GM18861 (cell line): ENCODE measurements around the gene TRAPPC3.

ENCODE experiments used
- ATAC-seq: cut with Tn5 transposase; IDR thresholded peaks from one replicate; pipeline ENCODE4 v1.9.1; 2021; ENCODE audit not compliant: unreplicated experiment

TRAPPC3 gene

GRCh38 chr1:36128126-36128904 lies 21.0 kb downstream of the TRAPPC3 start:
- no peak for ATAC-seq

GRCh38 chr1:36126797-36127500 lies 22.3 kb downstream of the TRAPPC3 start:
- no peak for ATAC-seq

GRCh38 chr1:36126005-36126716 lies 23.1 kb downstream of the TRAPPC3 start:
- ATAC-seq, result no peak

- ATAC-seq, result no peak
Measured at GRCh38 chr1:36125129-36125991, 23.9 kb downstream of the TRAPPC3 start, which contains the start of gene COL8A2. Gene COL8A2 (minus strand): TSS chr1:36125222. CDS start chr1:36100242, 24,980 bp downstream.

GRCh38 chr1:36124404-36125128 lies 24.7 kb downstream of the TRAPPC3 start:
- no peak for ATAC-seq

DNA sequence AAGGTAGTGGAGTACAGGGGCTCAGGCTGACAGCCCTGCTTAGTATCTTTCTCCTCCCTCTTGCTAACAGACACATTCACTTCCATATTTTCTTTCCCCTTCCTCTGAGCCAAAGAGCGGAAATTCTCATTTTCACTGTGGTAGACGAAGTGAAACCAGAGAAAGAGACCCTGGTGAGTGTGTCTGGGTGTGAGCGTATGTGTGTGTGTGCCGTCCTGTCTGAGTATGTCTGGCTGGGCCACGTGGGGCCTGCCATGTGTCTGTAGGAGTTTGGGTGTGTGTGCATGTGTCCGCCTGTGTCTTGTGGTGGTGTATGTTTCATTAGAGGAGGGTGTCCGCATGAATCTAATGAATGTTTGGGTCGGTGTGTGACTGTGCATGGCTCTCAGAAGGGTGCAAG lies 25.9 kb downstream of the TRAPPC3 start:
- no peak for ATAC-seq

DNA sequence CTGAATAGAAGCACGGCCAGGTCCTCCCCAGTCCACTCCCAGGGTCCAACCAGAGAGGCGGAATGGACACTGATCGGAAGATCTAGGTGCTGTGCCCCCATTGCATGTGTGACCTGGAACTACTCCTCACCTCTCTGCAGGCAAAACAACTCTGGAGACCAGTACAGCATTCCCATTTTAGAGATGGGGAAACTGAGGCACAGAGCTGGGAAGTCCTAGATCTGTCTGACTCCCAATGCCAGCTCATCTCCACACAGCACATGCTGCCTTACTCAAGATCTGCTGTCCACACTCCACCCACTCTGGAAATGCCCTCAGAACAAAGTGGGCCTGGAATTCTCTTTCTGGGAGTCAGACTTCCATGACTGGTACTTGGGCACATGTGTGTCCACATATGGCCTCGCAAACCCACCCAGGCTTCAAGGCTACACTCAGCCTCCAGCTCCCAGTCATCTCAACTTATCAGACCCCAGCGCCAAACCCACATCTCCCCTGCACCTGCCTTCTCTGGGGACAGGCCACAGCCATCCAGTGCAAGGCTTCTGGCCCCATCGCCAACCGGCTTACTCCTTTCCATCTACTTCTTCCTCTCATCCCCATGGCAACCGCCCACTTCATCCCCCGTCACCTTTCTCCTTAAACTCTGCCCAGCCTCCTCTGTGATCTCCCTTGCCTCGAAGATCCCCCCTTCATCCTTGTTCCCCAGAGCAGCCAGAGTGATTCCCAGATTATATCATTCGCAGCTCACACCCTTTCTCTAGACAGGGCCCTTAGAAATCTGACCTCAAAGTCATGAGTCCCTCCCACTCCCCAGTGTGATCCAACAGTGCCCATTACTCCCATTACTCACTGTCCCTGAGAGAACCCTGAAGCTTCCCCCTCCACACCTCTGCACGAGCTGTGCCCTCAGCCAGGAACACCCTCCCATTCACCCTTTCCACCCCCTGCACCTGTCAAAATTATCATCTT lies 26.9 kb downstream of the TRAPPC3 start:
- no peak for ATAC-seq

- no peak for ATAC-seq
Measured at GRCh38 chr1:36119456-36119855, 29.8 kb downstream of the TRAPPC3 start.

- no peak for ATAC-seq
Measured at GRCh38 chr1:36118447-36119204, 30.7 kb downstream of the TRAPPC3 start.

- ATAC-seq, result no peak
Measured at GRCh38 chr1:36116901-36117300, 32.4 kb downstream of the TRAPPC3 start.

DNA sequence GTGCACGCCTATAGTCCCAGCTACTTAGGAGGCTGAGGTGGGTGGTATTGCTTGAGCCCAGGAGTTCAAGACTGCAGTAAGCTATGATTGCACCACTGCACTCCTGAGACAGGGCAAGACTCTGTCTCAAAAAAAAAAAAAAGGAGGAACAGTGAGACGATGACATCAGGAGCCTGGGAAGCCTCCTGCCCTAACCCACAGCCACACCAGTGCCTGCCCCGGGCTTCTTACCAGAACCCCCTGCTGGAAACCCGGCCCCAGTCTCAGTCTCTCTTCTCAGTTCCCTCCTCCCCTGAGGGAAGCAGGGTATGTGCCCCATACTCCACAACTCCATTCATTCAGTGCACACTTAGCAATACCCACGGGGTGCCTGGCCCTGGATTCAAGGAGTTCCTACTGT lies 33.4 kb downstream of the TRAPPC3 start:
- ATAC-seq, result no peak

DNA sequence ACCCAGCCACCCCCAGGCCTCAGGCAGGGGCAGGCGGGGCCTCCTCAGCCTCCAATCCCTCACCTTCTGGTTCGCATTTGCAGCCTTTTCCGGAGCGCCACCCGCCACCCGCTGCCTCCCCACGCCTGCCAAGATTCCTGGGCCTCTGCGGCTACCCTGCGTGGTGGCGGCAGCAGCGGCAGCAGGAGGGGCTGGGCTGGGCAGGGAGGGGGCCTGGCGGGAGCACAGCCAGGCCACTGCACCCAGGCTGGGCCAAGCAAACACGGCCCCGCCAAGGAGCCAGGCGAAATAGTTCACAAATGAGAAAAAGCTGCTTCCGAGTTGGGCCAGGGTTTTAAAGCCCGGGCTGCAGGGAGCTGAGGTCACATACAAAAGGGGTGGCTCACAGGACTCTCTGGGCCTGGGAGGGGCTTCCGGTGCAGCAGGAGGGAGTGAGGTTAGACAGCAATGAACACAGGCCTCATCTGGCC lies 34.1 kb downstream of the TRAPPC3 start:
- ATAC-seq, result no peak

DNA sequence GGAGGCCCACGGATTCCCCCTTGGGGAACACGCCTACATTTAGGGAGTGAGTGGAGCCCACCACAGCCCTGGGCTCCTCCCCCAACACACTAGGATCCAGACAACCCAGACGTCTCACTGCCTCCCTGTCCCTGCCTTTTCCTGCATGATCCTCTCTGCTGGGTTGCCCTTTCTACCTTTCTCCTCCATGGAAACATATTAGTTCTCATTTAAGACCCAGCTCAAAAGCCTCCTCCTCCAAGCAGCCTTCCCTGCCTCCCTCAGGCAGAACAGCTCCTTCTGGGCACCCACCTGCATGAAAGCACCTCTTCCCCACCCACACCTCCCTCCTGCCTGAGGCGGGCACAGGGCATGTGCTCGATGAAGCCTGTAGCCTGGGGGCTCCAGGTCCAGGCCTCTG lies 34.9 kb downstream of the TRAPPC3 start:
- no peak for ATAC-seq

- no peak for ATAC-seq
Measured at GRCh38 chr1:36112823-36113222, 36.5 kb downstream of the TRAPPC3 start.

DNA sequence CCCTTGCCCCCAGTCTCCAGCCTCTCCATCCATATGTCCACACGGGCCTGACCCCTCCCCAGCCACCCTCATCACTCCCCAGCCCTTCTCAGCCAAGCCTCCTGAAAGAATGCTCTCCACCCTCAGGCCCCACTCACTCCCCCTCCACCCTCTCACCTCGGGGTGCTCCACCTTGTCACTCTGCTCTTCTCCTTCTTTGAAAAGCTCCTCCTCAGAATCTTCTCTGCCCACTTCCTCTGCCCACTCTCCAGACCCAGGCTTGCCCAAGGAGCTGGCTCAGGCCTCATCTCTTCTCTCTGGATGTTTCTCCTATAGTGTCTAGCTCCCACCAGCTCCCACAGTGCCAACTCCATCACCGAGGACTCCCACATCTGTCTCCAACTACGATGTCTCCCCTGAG lies 38.1 kb downstream of the TRAPPC3 start:
- no peak for ATAC-seq

DNA sequence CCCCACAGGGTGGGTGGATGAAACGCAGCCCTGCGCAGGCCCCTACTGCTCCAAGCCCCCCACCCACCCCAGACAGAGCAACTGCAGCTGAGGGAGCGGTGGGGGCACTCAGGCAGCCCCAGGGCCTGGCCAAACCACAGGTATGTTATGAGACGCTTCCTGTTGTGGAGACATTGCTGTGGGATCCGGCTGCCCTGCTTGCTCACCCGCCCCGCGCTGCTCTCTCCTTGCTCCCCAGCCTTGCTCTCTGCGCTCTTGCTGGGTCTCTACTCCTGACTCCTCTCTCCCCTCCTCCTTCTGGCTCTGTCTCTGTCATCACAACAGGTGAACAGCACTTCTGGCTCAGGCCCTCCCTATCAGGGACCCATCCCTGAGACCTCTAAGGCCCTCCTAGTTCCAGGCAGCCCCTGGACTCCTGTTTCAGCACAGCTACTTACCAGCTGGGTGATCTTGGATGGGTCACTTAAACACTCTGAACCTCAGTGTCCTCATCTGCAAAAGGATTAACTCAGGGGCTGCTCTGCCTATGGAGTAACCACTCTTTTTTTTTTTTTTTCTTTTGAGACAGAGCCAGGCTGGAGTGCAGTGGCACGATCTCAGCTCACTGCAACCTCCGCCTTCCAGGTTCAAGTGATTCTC lies 40.1 kb downstream of the TRAPPC3 start:
- no peak for ATAC-seq

DNA sequence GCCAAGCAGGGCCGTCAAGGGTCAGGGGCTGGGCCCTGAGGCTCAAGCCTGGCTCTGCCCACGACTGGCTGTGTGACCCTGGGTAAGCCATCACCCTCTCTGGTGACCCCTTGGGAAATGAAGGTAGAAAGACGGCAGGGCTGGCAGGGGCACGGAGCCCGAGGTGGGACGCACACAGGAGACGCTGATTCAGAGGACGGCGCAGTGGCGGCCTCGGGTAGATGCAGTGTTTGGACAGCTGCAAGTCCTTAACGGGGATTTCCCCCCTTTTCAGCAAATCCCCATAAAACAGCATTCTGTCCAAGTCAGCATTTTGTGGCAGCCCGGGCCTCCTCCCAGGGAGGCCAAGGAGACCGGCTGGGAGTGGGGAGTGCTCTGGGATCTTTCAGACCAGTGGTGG lies 41.0 kb downstream of the TRAPPC3 start:
- ATAC-seq, result no peak

GRCh38 chr1:36107394-36107793 lies 41.9 kb downstream of the TRAPPC3 start:
- ATAC-seq, result no peak
